K562 (cell line): ENCODE data around the gene UNC50. TPM values are rescaled to one million over a fixed set of nuclear protein-coding genes. Genes with fewer than 3 reads are reported as not detected.

Experiments used
- ATAC-seq: fragments of 200-7000 bp; cut with Tn5 transposase; 3 replicates; pipeline ENCODE4 v1.9.1; 2020; ENCODE audit warnings: moderate library complexity
- BruUV-seq: library from RNA; stranded (reverse); fragments of 400-500 nt; replicated peaks from 2 replicates; lab custom pipeline; 2021; lab: Mats Ljungman, UMichigan
- CTCF ChIA-PET: fragments of 300-600 bp; formaldehyde crosslinking; extraction: SDS; loops from one replicate; lab custom pipeline; 2021; ENCODE audit warnings: low intra/inter-chr PET ratio; lab: Yijun Ruan, JAX
- POLR2A ChIA-PET: fragments of 300-600, 350-650 bp; sonication (Branson Sonifier 250); formaldehyde crosslinking; extraction: SDS; loops from one replicate; lab custom pipeline; 2021; ENCODE audit warnings: antibody characterized with exemption, inconsistent platforms; lab: Yijun Ruan, JAX
- DNase-seq, 4 experiments: peaks; one replicate each; pipeline versions ENCODE4 v3.0.0 to v3.0.0-alpha.2; 2011 to 2018; ENCODE audit warnings: low spot score in 3 of 4, mixed read lengths in 3 of 4; ENCODE audit errors: extremely low read depth in 1 of 4
- FAIRE-seq: peaks from 2 replicates; lab custom pipeline; 2011; peaks lifted over from hg19 to GRCh38; lab: Jason Lieb, UNC
- H2AFZ ChIP-seq: 2 replicates; pipeline ENCODE4 v1.6.0; 2011; ENCODE audit warnings: low read depth, low read length, control low read depth, inconsistent platforms
- H3K27ac ChIP-seq: fragments of 200-600 bp; 3 replicates; pipeline ENCODE4 v1.8.0; 2011; ENCODE audit warnings: low read depth, mild to moderate bottlenecking, control low read depth, inconsistent platforms, low read length, moderate library complexity, mixed read lengths; ENCODE audit errors: extremely low read depth
- H3K27me3 ChIP-seq, 2 experiments: fragments of 300-600 bp in 1 of 2; 2 replicates in 1 of 2; 3 replicates in 1 of 2; pipeline versions ENCODE4 v1.6.0 to v1.8.0; 2011; ENCODE audit warnings: inconsistent platforms in 2 of 2, low read length in 2 of 2, mild to moderate bottlenecking in 1 of 2, mixed read lengths in 1 of 2, moderate library complexity in 1 of 2; ENCODE audit not compliant: control insufficient read depth in 2 of 2, insufficient read depth in 2 of 2
- H3K36me3 ChIP-seq: fragments of 300-600 bp; 3 replicates; pipeline ENCODE4 v1.8.0; 2011; ENCODE audit warnings: mild to moderate bottlenecking, low read length, inconsistent platforms; ENCODE audit not compliant: control insufficient read depth, insufficient read depth
- H3K4me1 ChIP-seq, 2 experiments: fragments of 200-600 bp in 1 of 2; replicated peaks in 1 of 2; 2 replicates in 1 of 2; 3 replicates in 1 of 2; pipeline versions ENCODE4 v1.5.1 to v1.8.0; 2011; ENCODE audit warnings: inconsistent platforms in 2 of 2, low read length in 2 of 2, mild to moderate bottlenecking in 1 of 2, mixed read lengths in 1 of 2, moderate library complexity in 1 of 2; ENCODE audit not compliant: control insufficient read depth in 2 of 2, insufficient read depth in 2 of 2
- H3K4me2 ChIP-seq: 2 replicates; pipeline ENCODE4 v1.6.1; 2011; ENCODE audit warnings: low read length, control low read depth, inconsistent platforms, mixed read lengths; ENCODE audit not compliant: insufficient read depth
- H3K4me3 ChIP-seq: fragments of 200-600 bp; sonication (generic), shearing (Covaris generic); 2 replicates; pipeline ENCODE4 v1.5.1; 2016; ENCODE audit warnings: control low read depth, inconsistent platforms
- H3K79me2 ChIP-seq: fragments of 200-600 bp; 3 replicates; pipeline ENCODE4 v1.8.0; 2011; ENCODE audit warnings: low read length, inconsistent platforms; ENCODE audit not compliant: control insufficient read depth, insufficient read depth
- H3K9ac ChIP-seq, 2 experiments: 2 replicates each; pipeline versions ENCODE4 v1.6.0 to v1.6.1; 2011; ENCODE audit warnings: low read depth in 2 of 2, low read length in 2 of 2, control low read depth in 1 of 2, inconsistent platforms in 1 of 2, mild to moderate bottlenecking in 1 of 2, mixed read lengths in 1 of 2; ENCODE audit not compliant: insufficient read depth in 1 of 2
- H3K9me1 ChIP-seq: one replicate; pipeline ENCODE4 v1.6.0; 2011; ENCODE audit warnings: inconsistent platforms, mild to moderate bottlenecking, low read length, moderate library complexity; ENCODE audit not compliant: control insufficient read depth, insufficient read depth
- H3K9me3 ChIP-seq: replicated peaks from 2 replicates; pipeline ENCODE4 v1.5.1; 2011; ENCODE audit warnings: low read depth, low read length, inconsistent platforms; ENCODE audit not compliant: control insufficient read depth, insufficient read depth
- H4K20me1 ChIP-seq: replicated peaks from 2 replicates; pipeline ENCODE4 v1.6.1; 2011; ENCODE audit warnings: low read length, inconsistent platforms, mixed read lengths; ENCODE audit not compliant: control insufficient read depth, insufficient read depth
- CREB1 ChIP-seq, 2 experiments: sonication (generic) in 1 of 2; formaldehyde crosslinking in 1 of 2; IDR thresholded peaks; 2 replicates each; pipeline versions ENCODE4 v1.6.1 to v1.8.0; 2012 to 2022; ENCODE audit warnings: inconsistent platforms in 1 of 2, mild to moderate bottlenecking in 1 of 2, missing genetic modification reagents in 1 of 2, moderate library complexity in 1 of 2
- ELF4 ChIP-seq: fragments of 450-650 bp; formaldehyde crosslinking; IDR thresholded peaks from 2 replicates; pipeline ENCODE4 v1.4.0; 2022; ENCODE audit warnings: missing genetic modification characterization
- JUN ChIP-seq, 2 experiments: sonication (generic) in 1 of 2; formaldehyde crosslinking in 1 of 2; IDR thresholded peaks; 2 replicates each; pipeline versions ENCODE4 v1.6.1 to v1.8.0; 2012 to 2022; ENCODE audit warnings: borderline replicate concordance in 2 of 2, mild to moderate bottlenecking in 2 of 2, improper control_type of control experiment in 1 of 2, low read depth in 1 of 2, low read length in 1 of 2, missing genetic modification reagents in 1 of 2
- MED1 ChIP-seq: sonication (generic); formaldehyde crosslinking; IDR thresholded peaks from 2 replicates; pipeline ENCODE4 v1.8.1; 2023; ENCODE audit warnings: missing genetic modification reagents, borderline replicate concordance
- NCOA2 ChIP-seq, 2 experiments: fragments of 450-650 bp; IDR thresholded peaks; 2 replicates each; pipeline ENCODE4 v1.6.1; 2018; ENCODE audit warnings: mild to moderate bottlenecking in 2 of 2, moderate library complexity in 1 of 2; ENCODE audit not compliant: partially characterized antibody in 2 of 2
- PHB ChIP-seq: fragments of 250-450 bp; sonication (Bioruptor Pico); IDR thresholded peaks from 2 replicates; pipeline ENCODE4 v1.5.0; 2021
- RBM15 ChIP-seq: fragments of 200-400 bp; formaldehyde crosslinking; IDR thresholded peaks from 2 replicates; pipeline ENCODE4 v1.6.1; 2018; ENCODE audit warnings: mild to moderate bottlenecking, low read length, moderate library complexity; ENCODE audit not compliant: insufficient read depth
- SMAD3 ChIP-seq: fragments of 450-650 bp; formaldehyde crosslinking; conservative IDR thresholded peaks from 2 replicates; pipeline ENCODE4 v1.4.0; 2020; ENCODE audit warnings: mild to moderate bottlenecking
- SOX6 ChIP-seq: fragments of 450-650 bp; IDR thresholded peaks from 2 replicates; pipeline ENCODE4 v1.6.1; 2014; ENCODE audit warnings: mild to moderate bottlenecking
- SRSF9 ChIP-seq: fragments of 200-400 bp; formaldehyde crosslinking; IDR thresholded peaks from 2 replicates; pipeline ENCODE4 v1.6.1; 2017; ENCODE audit warnings: low read depth, low read length, borderline replicate concordance
- SUPT5H ChIP-seq: fragments of 450-650 bp; IDR thresholded peaks from 2 replicates; pipeline ENCODE4 v1.6.1; 2016
- TAF9B ChIP-seq: fragments of 450-650 bp; IDR thresholded peaks from 2 replicates; pipeline ENCODE4 v1.6.1; 2018; ENCODE audit warnings: mild to moderate bottlenecking; ENCODE audit not compliant: partially characterized antibody
- ZNF445 ChIP-seq: fragments of 250-450 bp; sonication (Bioruptor Pico); IDR thresholded peaks from 2 replicates; pipeline ENCODE4 v1.4.0; 2020; ENCODE audit warnings: low read depth, mild to moderate bottlenecking, moderate library complexity
- ZNF57 ChIP-seq: fragments of 450-650 bp; formaldehyde crosslinking; IDR thresholded peaks from 2 replicates; pipeline ENCODE4 v1.4.0; 2020; ENCODE audit warnings: mild to moderate bottlenecking, moderate library complexity
- ZNF76 ChIP-seq: fragments of 250-450 bp; sonication (Bioruptor Pico); IDR thresholded peaks from 2 replicates; pipeline ENCODE4 v1.4.0; 2020; ENCODE audit warnings: mild to moderate bottlenecking, moderate library complexity, borderline replicate concordance
- WGBS: fragments of 100-300 bp; shearing (Covaris generic); methylation state at CpG from one replicate; pipeline ENCODE4 v1.1.6; 2016; ENCODE audit warnings: low coverage, mixed read lengths; ENCODE audit not compliant: insufficient coverage; ENCODE audit errors: missing lambda C conversion rate; 5-methylcytosine and 5-hydroxymethylcytosine counted together
- in situ Hi-C: fragments of 300-500 bp; cut with MboI; formaldehyde crosslinking; loops from 4 replicates; pipeline ENCODE4 v1.15.0; 2018; ENCODE audit warnings: inconsistent platforms, mixed read lengths
- intact Hi-C: fragments of 100-400 bp; cut with micrococcal nuclease; formaldehyde crosslinking; loops from 2 replicates; pipeline ENCODE4 v1.14.2; 2022
- polyA plus RNA-seq, 8 experiments: library from polyadenylated mRNA; depleted of rRNA in 4 of 8; stranded (reverse) in 5 of 8; unstranded in 3 of 8; fragments of >200 nt; fragmentation: Nextera tagmentation in 2 of 8; fragmentation: Illumina TruSeq in 1 of 8; extraction: Ambion mirVana in 2 of 8; extraction: Trizol in 1 of 8; gene quantifications; 2 replicates each; pipeline versions ENCODE4 v1.2.1 to v1.2.3, GENCODE V29; 2011 to 2014; ENCODE audit warnings: inconsistent platforms in 1 of 8, missing spikeins in 1 of 8
- total RNA-seq, 7 experiments: library from RNA; depleted of rRNA in 6 of 7; stranded (reverse); fragments of >200 nt in 6 of 7; fragmentation: Illumina TruSeq in 2 of 7; extraction: Trizol in 2 of 7; gene quantifications; 2 replicates each; pipeline versions ENCODE4 v1.2.1 to v1.2.3, GENCODE V29; 2011 to 2021; ENCODE audit warnings: low replicate concordance in 1 of 7
- TF ChIP-seq, protein P1 (sequence below): IDR thresholded peaks from 3 replicates; pipeline ENCODE4 v1.6.1; 2011; ENCODE audit warnings: borderline replicate concordance, mild to moderate bottlenecking; ENCODE audit not compliant: insufficient read length, insufficient read depth
- TF ChIP-seq, protein P2 (sequence below): fragments of 250-450 bp; sonication (Bioruptor Pico); IDR thresholded peaks from 2 replicates; pipeline ENCODE4 v1.5.0; 2021; ENCODE audit warnings: mild to moderate bottlenecking, moderate library complexity

Gene UNC50
- total and polyA plus RNA-seq, 9 of the 15 experiments (the other 6 are each of a cell fraction or from before 2014, with no cell fraction given): 30.0 to 52.9 (median 35.9) TPM

DNA sequence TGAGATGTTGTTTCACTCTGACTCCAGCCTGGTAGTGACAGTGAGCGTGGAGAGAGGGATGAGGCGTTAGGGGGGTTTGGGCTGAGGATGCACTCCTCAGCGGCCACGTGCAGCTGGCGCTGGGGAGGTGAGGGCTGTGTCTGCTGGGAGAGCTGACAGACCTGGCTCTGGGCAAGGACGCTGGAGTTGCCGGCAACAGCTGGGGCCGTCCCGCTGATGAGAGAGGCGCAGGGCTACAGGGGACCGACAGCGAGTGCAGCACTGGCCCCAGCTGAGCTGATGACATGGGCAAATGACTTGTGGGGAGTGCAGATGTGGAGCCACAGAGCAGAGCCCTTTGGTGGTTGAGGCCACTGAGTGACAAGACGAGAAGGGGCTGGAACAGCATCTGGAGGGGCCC, 38.5 kb upstream of the UNC50 start:
- no peaks in the 10 kb centered on the region for H3K9me1 ChIP-seq
- BruUV-seq: no TSS peak
- no peaks in the 10 kb centered on the region for H3K9me3 ChIP-seq
- WGBS: 85% methylated on average over 12 of the region's 13 CpGs
- ATAC-seq: no peak
- H3K4me2 ChIP-seq: no peak overlapping the region
- FAIRE-seq: no peak
- 0 out of 4 replicates have a peak overlapping the region, but pooled peaks of 1 of the 2 experiments have one; percentile 48 for H3K9ac ChIP-seq
- no peaks in the 10 kb centered on the region; the same call in 1 of the 2 replicates for H4K20me1 ChIP-seq
- H3K27me3 ChIP-seq: no peaks in the 10 kb centered on the region
- H2AFZ ChIP-seq: no peak overlapping the region
- no peaks in the 10 kb centered on the region for H3K4me1 ChIP-seq
- no peak overlapping the region for H3K27ac ChIP-seq
- intact Hi-C loops: no loop called here
- H3K36me3 ChIP-seq: peaks cover 31% of the 10 kb centered on the region; the same call in 2 of the 3 replicates
- H3K4me3 ChIP-seq: no peak overlapping the region
- no peak for TF ChIP-seq RBM15
- TF ChIP-seq, protein P1, sequence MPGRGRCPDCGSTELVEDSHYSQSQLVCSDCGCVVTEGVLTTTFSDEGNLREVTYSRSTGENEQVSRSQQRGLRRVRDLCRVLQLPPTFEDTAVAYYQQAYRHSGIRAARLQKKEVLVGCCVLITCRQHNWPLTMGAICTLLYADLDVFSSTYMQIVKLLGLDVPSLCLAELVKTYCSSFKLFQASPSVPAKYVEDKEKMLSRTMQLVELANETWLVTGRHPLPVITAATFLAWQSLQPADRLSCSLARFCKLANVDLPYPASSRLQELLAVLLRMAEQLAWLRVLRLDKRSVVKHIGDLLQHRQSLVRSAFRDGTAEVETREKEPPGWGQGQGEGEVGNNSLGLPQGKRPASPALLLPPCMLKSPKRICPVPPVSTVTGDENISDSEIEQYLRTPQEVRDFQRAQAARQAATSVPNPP: no peak
- TF ChIP-seq PHB (CRISPR knock-in tag): no peak
- TF ChIP-seq, protein P2, sequence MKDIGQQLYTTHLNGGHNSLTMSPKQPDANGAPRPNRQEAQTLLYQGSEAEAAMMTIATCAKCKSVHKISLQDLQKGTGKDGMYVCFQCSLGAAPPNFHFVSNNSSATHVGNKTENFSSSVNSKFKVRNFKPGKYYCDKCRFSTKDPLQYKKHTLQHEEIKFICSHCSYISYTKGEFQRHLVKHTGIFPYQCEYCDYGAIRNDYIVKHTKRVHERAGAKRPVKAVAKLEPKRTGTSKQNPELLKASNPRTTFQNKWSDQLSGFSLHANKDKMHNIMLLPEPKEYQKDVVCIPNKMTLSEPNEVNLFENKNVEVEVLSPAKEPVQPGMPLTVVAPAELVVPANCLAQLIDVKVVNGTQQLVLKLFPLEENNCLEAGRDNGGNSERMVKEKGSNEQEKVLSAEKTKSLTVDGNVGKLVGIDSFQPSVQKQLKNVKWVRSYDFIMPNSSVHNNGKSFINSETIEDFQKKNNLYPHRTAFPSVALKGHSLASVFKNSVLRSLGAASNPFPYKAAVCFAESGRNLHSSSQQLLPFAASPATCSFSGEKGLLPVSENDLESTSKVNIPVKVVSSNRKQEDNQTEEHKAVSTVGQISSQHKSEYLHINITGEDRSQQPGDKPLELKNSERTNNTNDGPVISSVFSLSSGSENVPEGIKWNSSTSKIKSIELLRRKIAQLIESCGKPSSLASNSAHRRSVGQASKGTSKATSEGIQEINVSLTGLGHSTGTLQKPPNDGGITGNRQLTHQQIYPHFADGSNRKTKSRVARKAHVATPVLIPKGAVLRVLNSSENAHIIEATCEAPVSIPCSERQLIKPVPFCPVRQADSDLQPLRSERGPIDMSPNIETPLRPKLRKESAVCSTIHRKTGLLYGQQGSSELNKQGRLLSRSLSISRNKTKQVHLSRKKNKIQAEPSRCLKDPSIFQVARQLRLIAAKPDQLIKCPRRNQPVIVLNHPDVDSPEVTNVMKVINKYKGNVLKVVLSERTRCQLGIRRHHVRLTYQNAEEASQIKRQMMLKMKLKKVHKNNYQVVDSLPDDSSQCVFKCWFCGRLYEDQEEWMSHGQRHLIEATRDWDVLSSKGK (CRISPR knock-in tag): no peak
- TF ChIP-seq SRSF9: no peak
- no peak for TF ChIP-seq SMAD3 (CRISPR knock-in tag)
- TF ChIP-seq SUPT5H: no peak
- no peak for TF ChIP-seq ZNF445 (CRISPR knock-in tag)
- no peak for TF ChIP-seq CREB1 (IDR thresholded peaks at IDR 0.05)
- TF ChIP-seq CREB1 (CRISPR knock-in tag; IDR thresholded peaks at IDR 0.05): no peak
- no peak for TF ChIP-seq MED1 (CRISPR knock-in tag)
- no peak for TF ChIP-seq ZNF57 (CRISPR knock-in tag)
- TF ChIP-seq SOX6: no peak
- TF ChIP-seq JUN (IDR thresholded peaks at IDR 0.05; ENCODE audit: borderline replicate concordance, low read depth, low read length): no peak
- no peak for TF ChIP-seq JUN (CRISPR knock-in tag; IDR thresholded peaks at IDR 0.05; ENCODE audit: borderline replicate concordance)
- no peak for TF ChIP-seq ELF4 (CRISPR knock-in tag)
- no peak for TF ChIP-seq NCOA2 (IDR thresholded peaks at IDR 0.05; ENCODE audit: partially characterized antibody in 2 of 2)
- TF ChIP-seq TAF9B: no peak
- TF ChIP-seq ZNF76: no peak
- TF ChIP-seq, all 486 proteins: peak for 0
- ChIA-PET POLR2A (interaction anchor here (1.6 to 2.3 kb wide), 2 partner anchors 10 to 12 kb away, joined by 4 to 11 read pairs; no protein-coding TSS in a partner anchor), CTCF (interaction anchor here (0.6 to 1.0 kb wide), 2 partner anchors 157 to 829 kb away, joined by 3 to 4 read pairs; no protein-coding TSS in a partner anchor)
- no peak for DNase-seq
- in situ Hi-C loops: no loop called here
- H3K79me2 ChIP-seq: no peaks in the 10 kb centered on the region
